IPS-20b (cell line): ENCODE measurements around the gene VAMP4.
"Not testable (repeated sequence)": the region's sequence is repeated elsewhere in the genome, so short reads cannot be mapped to it uniquely, and the experiment has no call there.

Experiments used
- H3K27ac ChIP-seq: one replicate; pipeline ENCODE4 v1.5.1; 2013; ENCODE audit warnings: low read length
- H3K27me3 ChIP-seq: 2 replicates; pipeline ENCODE4 v1.6.1; 2013; ENCODE audit warnings: mild to moderate bottlenecking, low read length, inconsistent platforms; ENCODE audit not compliant: insufficient read depth
- H3K36me3 ChIP-seq: 2 replicates; pipeline ENCODE4 v1.6.1; 2013; ENCODE audit warnings: low read depth, mild to moderate bottlenecking, inconsistent platforms, low read length, moderate library complexity; ENCODE audit not compliant: insufficient read depth
- H3K4me1 ChIP-seq: 2 replicates; pipeline ENCODE4 v1.6.1; 2013; ENCODE audit warnings: mild to moderate bottlenecking, control low read depth, inconsistent platforms, low read length, moderate library complexity; ENCODE audit not compliant: insufficient read depth
- H3K4me3 ChIP-seq: 2 replicates; pipeline ENCODE4 v1.5.1; 2013; ENCODE audit warnings: mild to moderate bottlenecking, low read length, inconsistent platforms
- H3K9ac ChIP-seq: 2 replicates; pipeline ENCODE4 v1.6.1; 2013; ENCODE audit warnings: low read depth, mild to moderate bottlenecking, inconsistent platforms, low read length, moderate library complexity
- H3K9me3 ChIP-seq: 2 replicates; pipeline ENCODE4 v1.6.1; 2013; ENCODE audit warnings: mild to moderate bottlenecking, low read depth, low read length, inconsistent platforms; ENCODE audit not compliant: insufficient read depth

The VAMP4 gene

GRCh38 chr1:171661076-171661650 is 80.7 kb downstream of the VAMP4 start:
- H3K9ac ChIP-seq = no peak overlapping the region
- H3K36me3 ChIP-seq = no peaks in the 10 kb centered on the region
- no peaks in the 10 kb centered on the region for H3K27me3 ChIP-seq
- H3K4me1 ChIP-seq = 0 out of 2 replicates have a peak, but pooled peaks cover 4% of the 10 kb centered on the region
- no peak overlapping the region for H3K4me3 ChIP-seq
- no peak overlapping the region for H3K27ac ChIP-seq
- H3K9me3 ChIP-seq = no peaks in the 10 kb centered on the region

- not testable (repeated sequence) for H3K4me3 ChIP-seq, H3K36me3 ChIP-seq, H3K4me1 ChIP-seq, H3K9me3 ChIP-seq, H3K27ac ChIP-seq, H3K9ac ChIP-seq
- H3K27me3 ChIP-seq = peaks cover 10% of the 10 kb centered on the region; the same call in 1 of the 2 replicates
Measured at GRCh38 chr1:171656206-171656605, 85.7 kb downstream of the VAMP4 start.

- H3K9me3 ChIP-seq = no peaks in the 10 kb centered on the region
- H3K27me3 ChIP-seq = peaks cover 10% of the 10 kb centered on the region; the same call in 1 of the 2 replicates
- no peaks in the 10 kb centered on the region for H3K4me1 ChIP-seq
- H3K4me3 ChIP-seq = no peak overlapping the region
- H3K27ac ChIP-seq = no peak overlapping the region
- H3K36me3 ChIP-seq = no peaks in the 10 kb centered on the region
- no peak overlapping the region for H3K9ac ChIP-seq
Measured at GRCh38 chr1:171655746-171656116, 86.1 kb downstream of the VAMP4 start.

- Histone ChIP-seq H3K9ac (no peak overlapping the region), H3K36me3 (no peaks in the 10 kb centered on the region), H3K4me3 (peak overlapping the region; percentile 41; the same call in 1 of the 2 replicates), H3K4me1 (no peaks in the 10 kb centered on the region), H3K27me3 (peaks cover 10% of the 10 kb centered on the region; the same call in 1 of the 2 replicates), H3K9me3 (no peaks in the 10 kb centered on the region), H3K27ac (no peak overlapping the region)
Measured at GRCh38 chr1:171654942-171655745, 86.7 kb downstream of the VAMP4 start.

GRCh38 chr1:171654201-171654941 is 87.5 kb downstream of the VAMP4 start:
- H3K27ac ChIP-seq = no peak overlapping the region
- H3K36me3 ChIP-seq = no peaks in the 10 kb centered on the region
- H3K9me3 ChIP-seq = no peaks in the 10 kb centered on the region
- H3K9ac ChIP-seq = no peak overlapping the region
- H3K27me3 ChIP-seq = peaks cover 10% of the 10 kb centered on the region; the same call in 1 of the 2 replicates
- no peaks in the 10 kb centered on the region for H3K4me1 ChIP-seq
- no peak overlapping the region for H3K4me3 ChIP-seq

GRCh38 chr1:171653796-171654195 is 88.1 kb downstream of the VAMP4 start:
- Histone ChIP-seq H3K27ac (no peak overlapping the region), H3K9ac (no peak overlapping the region; the same call in 1 of the 2 replicates), H3K4me1 (no peaks in the 10 kb centered on the region)

GRCh38 chr1:171652234-171652822 is 89.5 kb downstream of the VAMP4 start, which contains the start of gene MYOC:
TSS of gene MYOC (minus strand) at chr1:171652688. CDS start at chr1:171652611, 77 bp downstream.
- no peak within 1 kb of the TSS for H3K9ac ChIP-seq
- H3K27me3 ChIP-seq = peaks cover 10% of the 10 kb centered on the region; the same call in 1 of the 2 replicates
- no peaks in the 10 kb centered on the region for H3K4me1 ChIP-seq
- H3K4me3 ChIP-seq = no peak within 1 kb of the TSS
- H3K27ac ChIP-seq = no peak within 1 kb of the TSS
- no peaks in the 10 kb centered on the region for H3K9me3 ChIP-seq
- H3K36me3 ChIP-seq = no peaks in the 10 kb centered on the region

More at GRCh38 chr1:171653796-171654195, 88.1 kb downstream of the VAMP4 start:
- Histone ChIP-seq H3K9me3 (no peaks in the 10 kb centered on the region), H3K27me3 (peaks cover 10% of the 10 kb centered on the region; the same call in 1 of the 2 replicates), H3K36me3 (no peaks in the 10 kb centered on the region), H3K4me3 (no peak overlapping the region)
